NCI-H1930 (cell line): ENCODE measurements around the gene SOX8.

Source experiments
- DNase-seq, 2 experiments: peaks; one replicate each; lab custom pipeline; 2025; lab: John Stamatoyannopoulos, UW

SOX8 gene

DNA sequence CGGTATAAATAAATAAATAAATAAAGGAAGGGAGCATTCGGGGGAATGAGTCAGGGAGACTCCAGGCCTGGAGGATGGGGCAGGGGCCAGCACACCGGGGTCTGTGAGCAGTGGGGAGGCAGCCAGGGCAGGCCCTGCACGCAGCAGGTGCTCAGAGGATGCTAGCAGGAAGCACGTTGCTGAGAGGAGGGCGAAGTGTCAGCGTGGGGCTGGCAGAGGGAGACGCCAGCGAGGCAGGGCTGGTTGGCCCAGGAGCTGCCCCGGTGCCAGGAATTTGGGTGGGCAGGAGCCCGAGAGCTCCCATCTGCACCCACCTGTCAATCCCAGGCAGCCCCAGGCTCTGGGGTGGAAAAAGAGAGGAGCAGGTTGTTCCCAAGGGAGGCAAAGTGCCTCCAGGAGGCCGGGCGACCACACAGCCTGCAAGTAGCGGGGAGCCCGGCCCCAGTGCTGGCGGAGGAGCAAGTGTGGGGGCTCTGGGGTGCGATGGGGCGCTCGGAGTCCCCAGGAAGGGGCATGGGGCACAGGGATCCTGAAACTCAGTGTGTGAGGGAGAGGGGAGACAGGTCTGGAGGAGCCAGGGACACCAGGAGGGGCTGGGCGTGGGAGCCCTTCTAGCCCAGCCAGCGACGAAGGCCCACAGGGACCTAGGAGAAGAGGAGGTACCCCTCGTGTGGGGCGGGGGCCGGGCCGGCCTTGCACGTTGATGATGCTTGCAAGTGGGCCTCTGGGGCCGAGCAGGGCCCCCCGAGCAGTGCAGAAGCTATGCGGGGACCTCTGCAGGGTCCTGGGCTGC is 28.0 kb downstream of the SOX8 start:
- DNase-seq = no peak

DNA sequence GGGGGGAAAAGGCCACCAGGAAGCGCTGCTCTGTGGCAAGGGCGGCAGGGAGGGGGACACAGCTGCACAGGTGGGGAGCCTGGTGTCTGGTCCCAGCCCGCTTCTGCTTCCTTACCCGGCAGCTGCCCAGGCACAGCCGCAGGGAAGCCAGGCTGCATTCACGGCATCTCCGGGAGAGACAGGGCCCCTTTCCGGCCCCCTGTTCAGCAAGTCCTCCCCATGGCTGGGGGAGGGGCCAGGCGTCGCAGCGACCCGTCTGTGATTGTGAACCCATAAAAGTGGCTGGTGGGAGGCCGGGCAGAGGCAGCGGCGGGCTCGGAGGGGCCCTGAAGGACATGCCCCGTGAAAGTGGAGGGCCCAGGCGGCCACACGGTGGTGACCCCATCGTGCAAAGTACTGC is 28.7 kb downstream of the SOX8 start:
- no peak for DNase-seq

DNA sequence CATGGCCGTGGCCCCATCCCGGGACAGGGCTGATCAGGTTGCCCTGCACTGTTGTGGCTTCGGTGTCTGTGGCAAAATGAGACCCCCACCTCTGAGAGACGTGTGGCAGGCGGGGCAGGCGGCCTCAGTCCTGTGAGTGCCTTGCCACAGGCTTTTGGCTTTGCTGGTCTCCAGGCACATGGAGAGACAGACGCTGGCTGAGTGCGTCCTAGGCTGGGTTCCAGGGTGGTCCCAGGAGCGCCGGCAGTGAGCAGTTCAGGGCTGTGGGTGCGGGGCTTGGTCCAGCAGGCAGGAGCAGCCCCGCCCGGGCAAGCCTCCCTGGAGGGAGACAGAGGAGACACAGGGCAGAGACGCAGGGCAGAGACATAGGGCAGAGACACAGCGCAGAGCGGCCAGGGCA is 29.2 kb downstream of the SOX8 start:
- no peak for DNase-seq

DNA sequence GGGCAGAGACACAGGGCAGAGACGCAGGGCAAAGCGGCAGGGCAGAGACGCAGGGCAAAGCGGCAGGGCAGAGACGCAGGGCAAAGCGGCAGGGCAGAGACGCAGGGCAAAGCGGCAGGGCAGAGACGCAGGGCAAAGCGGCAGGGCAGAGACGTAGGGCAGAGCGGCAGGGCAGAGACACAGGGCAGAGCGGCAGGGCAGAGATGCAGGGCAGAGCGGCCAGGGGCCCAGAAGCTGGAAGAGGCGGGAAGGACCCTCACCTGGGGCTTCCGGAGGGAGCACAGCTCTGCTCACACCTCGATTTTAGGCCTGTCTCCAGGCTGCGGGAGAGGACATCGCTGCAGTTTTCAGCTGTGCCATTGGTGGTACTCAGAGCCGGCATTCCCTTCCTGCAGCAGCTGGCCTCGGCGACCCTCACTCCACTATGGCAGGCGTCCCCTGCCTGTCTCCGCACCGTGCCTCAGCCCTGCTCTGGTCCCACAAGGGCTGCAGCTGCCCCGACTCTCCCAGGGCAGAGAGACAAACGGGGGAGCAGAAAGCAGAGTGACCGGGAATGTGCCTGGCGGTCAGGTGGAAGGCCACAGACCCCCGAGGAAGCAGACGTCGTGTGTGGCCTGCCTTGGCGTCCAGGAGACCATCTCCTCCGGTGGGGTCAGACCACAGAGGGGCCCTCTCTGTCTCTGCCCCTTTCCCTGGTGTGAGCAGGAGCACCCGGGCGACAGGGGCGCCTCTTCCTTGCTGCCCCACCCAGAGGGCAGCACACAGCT is 29.9 kb downstream of the SOX8 start:
- DNase-seq = no peak

DNA sequence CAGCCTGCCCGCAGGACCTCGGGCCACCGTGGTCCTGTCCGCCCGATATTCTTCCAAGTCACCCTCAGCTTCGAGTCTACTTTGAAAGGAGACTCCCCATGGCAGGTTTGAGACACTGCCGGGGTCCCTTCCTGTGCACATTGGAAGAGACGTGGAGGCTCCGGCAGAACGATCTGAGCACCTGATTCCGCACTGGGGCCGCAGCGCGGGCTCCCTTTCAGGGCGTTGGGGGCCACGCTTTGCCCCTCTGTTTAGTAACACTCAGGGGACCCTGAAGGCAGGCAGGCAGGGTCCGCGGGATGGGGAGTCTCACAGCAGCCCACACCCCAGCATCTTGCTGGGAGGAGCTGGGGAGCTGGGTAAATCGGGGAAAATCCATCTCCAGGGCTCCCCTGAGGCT is 30.6 kb downstream of the SOX8 start:
- DNase-seq = no peak

DNA sequence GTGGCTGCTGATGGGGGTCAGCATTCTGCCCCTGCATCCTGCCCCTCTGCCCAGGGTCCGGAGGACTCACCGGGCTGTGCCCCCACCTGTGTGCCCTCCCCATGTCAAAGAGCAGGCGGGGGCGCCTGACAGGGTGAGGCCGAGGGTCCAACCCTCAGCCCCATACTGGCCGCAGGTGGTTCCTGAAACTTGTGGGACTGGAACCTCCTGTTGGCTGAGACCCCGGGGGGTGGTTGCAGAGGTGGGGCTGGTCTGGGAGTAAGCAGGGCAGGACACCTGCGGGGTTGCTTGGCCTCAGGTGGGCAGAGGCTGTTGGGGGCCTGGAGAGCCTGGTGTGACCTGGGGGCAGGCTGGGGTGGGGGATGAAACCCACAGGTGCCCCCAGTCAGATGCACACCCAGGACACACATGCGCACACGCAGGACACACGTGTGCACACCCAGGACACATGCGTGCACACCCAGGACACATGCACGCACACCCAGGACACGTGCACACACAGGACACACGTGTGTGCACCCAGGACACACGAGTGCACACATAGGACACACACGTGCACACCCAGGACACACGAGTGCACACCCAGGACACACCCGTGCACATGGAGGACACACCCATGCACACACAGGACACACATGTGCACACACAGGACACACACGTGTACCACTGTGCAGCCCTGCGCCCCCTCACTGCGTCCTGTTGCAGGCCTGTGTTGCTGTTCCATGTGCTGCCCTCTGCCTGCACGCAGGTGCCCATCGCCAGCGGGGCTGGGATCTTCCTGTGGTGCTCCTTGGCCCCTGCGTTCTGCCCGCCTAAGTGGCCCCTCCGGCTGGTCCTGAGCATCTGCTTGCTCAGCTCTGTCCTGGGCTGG is 31.4 kb downstream of the SOX8 start:
- DNase-seq = no peak

DNA sequence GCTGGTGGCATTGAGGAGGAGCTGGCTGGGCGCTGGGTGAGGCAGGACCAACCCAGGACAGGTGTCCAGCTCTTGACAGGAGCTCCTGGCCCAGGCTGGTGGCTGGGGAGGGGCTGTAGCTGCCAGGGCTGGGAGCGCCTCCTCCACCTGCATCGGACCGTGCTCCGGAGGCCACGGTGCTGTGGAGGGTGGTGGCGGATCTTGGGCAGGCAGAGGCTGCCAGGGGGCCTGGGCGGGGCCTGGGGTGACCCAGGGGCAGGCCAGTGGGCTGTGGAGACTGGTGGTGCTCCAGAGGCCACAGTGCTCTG is 32.0 kb downstream of the SOX8 start:
- DNase-seq = no peak

DNA sequence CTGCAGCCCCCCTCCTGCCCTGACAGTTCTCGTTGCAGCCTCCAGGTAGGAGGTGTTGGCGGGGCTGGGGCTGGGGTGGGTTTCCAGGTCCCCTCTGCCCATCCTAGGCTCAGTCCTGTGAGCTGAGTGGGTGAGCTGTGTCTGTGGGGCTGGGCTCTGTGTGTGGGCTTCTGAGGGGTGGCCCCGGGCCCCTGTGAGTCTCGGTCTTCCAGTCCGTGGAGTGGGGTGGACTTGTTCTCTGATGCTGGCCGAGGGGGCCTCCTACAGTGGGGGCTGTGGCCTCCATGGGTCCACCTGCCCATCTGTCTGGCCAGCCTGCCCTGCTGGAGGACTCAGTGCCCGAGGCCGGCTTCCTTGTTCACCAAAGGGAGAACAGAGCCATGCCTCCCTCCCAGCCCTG is 32.7 kb downstream of the SOX8 start:
- no peak for DNase-seq

DNA sequence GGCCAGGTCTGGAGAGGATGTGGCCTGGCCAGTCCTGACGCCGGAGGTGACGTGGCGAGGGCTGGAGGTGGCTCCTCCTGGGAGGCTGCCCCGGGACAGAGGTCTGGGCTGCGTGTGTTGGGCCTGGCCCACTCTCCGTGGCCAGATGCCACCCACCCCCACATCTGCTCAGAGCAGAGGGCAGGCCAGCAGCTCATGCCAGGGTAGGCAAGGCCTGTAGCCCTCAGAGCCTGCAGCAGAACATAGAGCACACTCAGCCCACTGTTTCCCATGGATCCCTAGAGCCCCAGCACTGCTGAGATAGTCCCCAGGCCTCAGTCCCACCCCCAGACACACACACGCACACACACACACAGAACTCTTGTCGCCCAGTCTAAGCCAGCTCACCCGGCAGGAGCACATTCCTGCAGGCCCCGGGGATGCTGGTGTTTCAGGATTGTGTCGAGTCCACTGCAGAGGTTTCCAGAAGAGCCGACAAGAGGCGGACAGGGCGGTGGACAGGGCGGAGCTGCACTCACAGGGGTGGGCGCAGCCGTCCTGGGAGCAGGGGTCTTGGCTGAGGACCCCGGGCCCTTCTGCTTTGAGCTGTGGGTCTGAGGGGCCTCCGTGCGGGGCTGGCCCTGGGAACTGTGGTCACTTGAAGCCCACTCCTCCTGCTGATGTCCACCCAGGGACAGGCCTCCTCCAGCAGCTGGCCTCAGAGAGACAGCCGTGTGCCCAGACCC is 33.4 kb downstream of the SOX8 start:
- no peak for DNase-seq

DNA sequence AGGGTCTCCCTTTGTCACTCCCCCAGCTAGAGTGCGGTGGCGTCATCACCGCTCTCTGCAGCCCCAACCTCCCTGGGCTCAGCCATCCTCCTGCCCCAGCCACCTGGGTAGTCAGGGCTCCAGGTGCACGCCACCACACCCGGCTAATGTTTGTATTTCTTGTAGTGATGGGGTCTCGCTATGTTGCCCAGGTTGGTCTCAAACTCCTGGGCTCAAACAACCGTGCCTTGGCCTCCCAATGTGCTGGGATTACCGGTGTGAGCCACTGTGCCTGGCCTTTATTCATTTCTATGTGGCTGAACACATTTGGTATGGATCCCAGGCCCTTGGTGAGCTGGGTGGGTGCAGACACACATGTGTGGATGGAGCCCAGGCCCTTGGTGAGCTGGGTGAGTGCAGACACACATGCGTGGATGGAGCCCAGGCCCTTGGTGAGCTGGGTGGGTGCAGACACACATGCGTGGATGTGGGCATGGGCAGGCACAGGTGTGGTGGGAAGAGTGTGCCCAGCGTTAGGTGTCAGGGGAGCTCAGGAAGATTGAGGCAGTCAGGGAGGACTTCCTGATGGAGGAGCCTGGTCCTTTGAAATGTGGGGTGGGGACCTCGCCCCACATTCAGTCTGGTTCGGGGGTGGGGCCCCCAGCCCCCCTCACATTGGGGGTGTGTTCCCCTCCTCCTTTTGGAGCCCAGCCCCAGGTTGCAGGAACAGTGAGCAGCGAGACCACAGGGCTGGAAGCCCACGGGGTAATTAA is 37.1 kb downstream of the SOX8 start:
- no peak for DNase-seq

DNA sequence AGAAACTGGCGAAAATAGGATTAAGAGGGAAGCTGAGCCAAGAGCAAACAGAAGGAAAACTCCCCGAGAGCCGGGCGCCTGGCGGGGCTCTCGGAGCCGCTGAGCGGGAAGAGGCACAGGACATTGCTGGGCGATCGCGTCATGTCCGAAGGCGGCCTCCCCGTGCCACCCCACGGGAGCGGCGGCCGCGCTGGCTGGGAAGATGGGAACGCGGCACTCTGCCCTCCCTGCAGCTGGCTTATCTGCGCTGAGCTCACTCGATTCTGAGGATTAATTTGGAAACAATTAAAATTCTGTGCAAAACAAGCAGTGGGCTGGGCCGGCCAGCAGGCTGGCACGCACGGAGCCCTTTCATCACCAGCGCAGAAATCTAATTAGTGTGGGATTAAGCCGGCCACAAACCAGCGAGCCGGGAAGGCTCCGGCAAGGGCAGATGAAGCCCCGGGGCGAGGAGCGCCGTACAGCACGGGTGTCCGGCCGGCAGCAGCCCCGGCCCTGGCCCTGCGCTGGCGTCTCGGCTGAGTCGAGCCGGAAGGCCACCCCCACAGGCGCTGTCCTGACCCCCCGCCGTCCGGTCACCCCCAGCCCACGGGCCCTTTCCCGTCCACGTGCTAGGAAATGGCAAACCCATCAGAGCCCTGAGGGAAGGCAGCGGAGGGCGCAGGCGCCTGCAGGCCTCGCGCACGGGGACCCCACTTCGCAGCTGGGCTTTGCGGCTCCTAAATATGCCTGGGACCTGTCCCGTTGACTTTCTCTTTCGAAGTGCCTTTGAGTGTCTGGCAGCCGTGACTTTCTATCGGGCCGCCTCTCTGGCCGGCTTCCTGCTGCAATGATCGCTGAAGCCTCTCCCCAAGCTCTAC is 37.9 kb downstream of the SOX8 start:
- no peak for DNase-seq

DNA sequence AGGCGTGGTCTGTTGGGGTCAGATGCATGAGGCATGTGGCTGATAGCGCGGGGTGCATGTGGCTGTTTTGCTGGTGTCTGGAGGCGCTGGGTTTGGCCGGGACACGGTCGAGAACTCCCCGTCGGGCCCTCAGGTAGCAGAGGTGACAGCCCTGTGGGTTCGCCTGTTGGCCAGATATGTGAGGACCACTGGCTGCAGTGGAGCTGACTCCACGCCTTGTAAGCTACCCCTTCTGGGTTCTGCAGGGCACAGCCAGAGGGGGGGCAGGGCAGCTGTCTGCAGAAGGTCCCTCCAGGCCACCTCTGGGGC is 38.5 kb downstream of the SOX8 start:
- no peak for DNase-seq

DNA sequence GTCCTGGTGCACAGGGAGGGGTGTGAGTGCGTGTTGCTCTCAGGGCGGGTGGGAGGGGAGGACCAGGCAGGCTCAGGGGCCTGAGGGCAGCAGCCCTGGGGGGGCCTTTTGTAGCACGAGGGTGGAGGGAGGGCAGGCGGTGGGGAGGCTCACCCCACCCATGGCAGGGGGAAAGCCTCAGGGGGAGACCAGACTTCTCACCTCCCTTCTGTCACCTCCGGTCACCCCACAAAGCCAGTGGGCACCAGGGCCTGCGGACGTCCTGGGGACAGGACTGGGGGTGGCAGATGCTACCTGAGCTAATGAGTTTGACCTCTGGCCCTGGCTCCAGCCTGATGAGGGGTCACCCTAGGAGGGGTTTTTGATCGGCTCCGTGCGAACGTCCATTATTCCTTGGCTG is 39.0 kb downstream of the SOX8 start:
- no peak for DNase-seq

DNA sequence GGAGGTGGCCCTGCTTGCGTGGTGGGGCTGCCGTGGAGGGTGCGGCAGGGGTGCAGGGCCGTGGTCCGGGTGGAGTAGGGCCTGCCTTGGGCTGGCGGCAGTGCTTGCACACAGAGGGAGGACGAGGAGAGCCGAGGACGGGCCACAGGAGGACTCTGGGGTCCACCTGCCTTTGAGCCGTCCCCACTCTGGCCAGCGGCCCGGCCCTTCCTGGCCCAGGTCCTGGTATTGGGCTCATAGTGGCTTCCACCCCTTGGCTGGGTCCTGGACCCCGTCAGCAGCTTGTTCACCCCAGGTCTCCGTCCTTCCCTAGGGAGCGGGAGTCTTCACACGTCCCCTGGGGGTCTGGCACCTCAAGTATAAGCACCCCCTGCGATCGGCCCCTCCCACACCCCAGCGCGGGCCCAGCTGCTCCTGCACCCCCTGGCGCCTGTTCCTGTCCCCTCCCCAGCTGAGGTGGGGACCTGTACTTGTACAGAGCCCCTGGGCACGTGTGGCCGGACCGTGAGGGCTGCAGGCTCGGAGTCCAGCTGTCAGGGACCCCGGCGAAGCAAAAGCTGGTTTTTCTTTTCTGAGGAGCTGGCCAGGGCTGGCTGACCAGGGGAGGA is 40.1 kb downstream of the SOX8 start:
- DNase-seq = no peak

DNA sequence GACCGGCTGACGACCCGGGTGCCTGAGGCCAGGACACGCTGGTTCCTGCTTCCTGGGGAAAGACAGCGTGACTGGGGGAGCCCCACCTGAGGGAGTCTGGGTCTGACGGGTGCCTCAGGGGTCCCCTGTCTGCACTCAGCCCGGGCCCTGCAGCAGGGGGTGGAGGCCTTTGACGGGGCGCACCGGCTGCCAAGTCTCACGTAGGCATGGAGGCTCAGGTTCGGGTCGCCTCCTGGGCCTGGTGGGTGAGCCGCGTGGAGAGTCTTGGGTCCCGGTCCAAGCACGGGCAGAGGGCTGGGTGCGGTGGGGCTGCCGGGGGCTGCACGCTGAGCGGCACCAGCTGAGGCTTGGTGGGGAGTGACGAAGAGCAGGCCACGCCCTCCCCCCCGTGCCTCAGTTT is 40.9 kb downstream of the SOX8 start:
- DNase-seq = no peak

DNA sequence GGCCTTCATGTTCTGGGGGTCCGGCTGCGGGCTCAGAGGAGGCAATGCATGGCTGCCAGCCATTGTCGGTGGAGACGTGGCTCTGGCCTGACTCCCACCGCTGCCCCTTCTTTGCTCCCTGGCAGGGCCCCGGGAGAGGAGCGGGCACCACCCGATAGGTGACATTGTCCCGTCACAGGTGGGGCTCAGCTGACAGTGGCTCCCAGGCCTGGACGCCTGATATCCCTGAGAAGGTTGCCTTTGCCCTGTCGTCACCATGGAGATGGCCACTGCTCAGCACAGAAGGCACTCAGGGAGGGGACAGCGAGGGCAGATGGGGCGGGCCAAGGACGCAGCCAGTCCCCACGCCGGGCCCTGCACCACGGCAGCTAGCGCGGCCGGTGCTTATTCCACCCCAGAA is 42.6 kb downstream of the SOX8 start:
- DNase-seq = no peak

DNA sequence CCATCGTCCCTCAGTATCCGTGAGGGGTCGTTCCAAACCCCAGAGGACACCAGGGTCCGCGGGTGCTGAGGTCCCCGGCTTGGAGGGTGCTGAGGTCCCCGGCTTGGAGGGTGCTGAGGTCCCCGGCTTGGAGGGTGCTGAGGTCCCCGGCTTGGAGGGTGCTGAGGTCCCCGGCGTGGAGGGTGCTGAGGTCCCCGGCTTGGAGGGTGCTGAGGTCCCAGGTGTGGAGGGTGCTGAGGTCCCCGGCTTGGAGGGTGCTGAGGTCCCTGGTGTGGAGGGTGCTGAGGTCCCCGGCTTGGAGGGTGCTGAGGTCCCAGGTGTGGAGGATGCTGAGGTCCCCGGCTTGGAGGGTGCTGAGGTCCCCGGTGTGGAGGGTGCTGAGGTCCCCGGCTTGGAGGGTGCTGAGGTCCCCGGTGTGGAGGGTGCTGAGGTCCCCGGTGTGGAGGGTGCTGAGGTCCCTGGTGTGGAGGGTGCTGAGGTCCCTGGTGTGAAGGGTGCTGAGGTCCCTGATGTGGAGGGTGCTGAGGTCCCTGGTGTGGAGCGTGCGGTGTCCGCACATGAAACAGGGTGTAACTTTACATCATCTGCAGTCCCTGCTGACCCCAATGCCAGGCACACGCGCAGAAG is 43.7 kb downstream of the SOX8 start:
- peak in 1 of 2 experiments; percentile 53 for DNase-seq

DNA sequence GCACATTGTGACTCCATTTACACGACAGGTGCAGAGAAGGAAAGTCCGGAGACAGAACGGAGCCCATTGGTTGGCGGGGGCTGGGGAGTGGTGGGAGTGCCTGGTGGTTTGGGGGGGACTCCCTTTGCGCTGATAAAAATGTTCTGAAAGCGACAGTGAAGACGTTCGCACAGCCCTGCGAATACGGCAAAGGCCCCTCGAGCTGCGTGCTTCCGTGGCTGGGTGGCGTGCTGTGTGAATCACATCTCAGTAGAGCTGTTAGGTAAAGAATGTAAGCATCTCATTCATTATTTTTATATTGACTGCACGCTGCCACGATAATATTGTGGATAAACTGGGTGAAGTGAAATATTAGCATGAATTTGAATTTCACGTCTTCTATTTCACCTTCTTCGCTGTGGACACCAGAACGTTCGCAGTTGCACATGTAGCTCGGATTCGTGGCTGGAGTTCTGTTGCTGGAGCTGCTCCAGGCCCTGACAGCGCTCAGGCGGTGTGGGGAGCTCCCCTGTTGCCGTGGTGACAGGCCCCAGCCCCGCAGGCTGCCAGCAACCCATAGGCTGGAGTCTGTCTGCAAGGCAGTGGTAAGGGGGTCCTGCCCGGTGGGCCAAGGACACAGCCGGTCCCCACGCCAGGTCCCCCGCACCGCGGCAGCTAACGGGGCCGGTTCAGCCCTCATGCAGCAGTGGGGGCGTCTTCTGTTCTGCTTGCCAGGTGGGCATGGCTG is 44.6 kb downstream of the SOX8 start:
- DNase-seq = no peak
